CD4-positive, alpha-beta T cell treated with Interferon alpha-2 for 1 hour (primary cell): Measurements from ENCODE around the gene GPHN.
"Not testable (repeated sequence)": the region's sequence is repeated elsewhere in the genome, so short reads cannot be mapped to it uniquely, and the experiment has no call there.

Source experiments
- DNase-seq, 2 donors: peaks; one replicate each; pipeline ENCODE4 v3.0.0-alpha.2; 2020 to 2022

GPHN gene

DNA sequence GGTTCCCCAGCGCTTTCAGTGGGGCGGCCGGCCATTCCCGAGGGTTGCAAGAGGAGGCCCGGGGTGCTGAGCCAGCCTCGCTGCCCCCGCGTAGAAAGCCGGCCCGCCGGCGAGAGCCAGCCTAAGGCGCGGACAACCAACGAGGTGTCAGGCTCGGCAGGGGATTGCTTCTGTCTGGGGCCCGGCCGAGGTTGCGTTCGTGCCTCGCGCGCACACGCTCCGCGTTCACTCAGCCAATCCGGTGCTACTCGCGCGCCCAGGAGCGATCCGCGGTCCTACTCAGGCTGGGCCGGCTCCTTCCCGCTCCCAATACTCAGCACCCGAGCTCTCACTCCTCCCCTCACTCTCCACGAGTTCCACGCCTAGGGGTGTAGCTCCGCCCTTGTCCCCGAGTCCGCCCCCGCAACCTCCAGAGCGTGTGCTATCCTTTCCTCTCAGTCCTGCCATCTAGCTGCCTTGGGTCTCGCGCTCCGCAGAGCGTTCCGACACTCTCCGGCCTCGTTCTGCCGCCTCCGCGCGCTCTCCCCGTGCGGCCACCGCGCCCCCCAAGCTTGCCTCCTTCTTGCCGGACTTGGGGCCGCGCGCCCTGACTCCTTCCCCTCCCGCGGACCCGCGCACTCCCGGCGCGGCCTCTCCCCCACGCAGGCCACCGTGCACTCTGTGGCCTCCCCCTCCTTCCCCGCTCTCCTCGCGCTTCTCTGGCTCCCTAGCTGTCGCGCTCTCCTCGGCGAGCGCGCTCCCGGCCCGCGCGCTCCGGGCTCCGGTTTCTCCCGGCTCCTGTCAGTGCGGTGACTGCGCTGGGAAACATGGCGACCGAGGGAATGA lies at the start of gene GPHN:
TSS of gene GPHN (plus strand) at position 426 of the 825 bp plus-strand sequence.
- peak; percentile 86 to 91 for DNase-seq

- DNase-seq, result no peak
Observed at GRCh38 chr14:66459603-66460002, 48.3 kb upstream of the GPHN start.

DNA sequence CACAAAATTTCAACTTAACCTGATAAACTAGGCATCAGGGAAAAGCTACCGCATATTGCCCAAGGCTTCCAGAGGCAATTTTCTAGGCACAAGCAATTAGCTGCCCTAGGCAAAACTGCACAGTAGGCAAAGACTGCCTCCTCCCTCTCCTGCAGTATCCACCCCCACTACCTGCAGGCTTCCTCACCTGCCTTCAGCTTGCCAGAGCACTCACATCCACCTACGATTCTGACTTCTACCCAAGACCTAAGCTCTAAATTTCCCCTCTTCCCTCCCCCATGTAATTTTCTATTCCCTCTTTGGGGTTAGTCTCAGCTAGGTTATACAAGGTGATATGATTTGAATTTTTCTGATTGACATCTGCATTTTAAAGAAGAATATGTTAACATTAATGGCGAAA lies 43.7 kb upstream of the GPHN start:
- no peak for DNase-seq

DNA sequence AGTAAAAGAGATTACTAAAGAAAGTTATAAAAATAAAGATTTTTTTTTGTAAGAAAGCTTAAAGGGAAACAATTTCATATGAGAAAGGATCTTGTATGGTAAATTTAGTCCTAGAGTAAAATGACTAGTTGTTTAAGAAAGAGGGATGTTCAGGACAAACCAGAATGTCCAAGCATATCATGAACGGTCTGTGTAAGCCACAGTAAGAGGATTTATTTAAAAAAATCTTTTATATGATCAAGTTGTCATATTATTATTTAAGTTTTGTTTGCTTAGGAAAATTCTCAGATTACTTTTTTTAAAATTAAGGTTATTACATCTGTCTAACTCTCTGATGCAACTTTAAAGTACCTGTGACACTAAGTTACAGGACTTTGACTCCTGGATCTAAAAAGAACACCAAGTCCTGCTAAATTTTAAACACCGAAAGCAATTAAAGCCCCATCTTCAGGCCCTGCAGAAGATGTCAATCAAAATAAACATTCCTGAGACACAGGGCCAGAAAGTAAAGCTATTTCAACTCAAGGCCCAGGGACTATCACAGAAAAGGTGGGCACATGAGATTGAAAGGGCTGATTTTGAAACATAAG lies 39.1 kb upstream of the GPHN start:
- DNase-seq, result no peak

GRCh38 chr14:66471584-66471983 lies 36.4 kb upstream of the GPHN start:
- no peak for DNase-seq

- DNase-seq, result no peak
Observed at GRCh38 chr14:66472251-66472650, 35.7 kb upstream of the GPHN start.

DNA sequence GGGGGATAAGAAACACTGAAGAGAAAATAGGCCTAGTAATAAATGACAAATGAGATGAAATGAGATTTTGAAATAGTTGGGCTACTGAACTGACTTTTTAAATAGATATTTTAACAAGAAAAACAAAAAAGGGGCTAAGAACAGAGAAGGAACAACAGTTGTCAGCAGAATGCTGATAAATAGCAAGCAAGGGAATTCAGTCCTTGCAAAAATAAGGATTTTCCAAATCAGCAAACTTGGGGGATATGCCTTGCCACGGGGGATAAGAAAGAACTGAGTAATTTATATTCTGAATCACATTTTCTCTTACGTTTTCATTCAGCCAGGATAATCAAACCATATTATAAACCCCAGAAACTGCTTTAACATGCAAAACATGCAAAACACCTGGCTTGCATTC lies 34.7 kb upstream of the GPHN start:
- no peak for DNase-seq

- no peak for DNase-seq
Observed at GRCh38 chr14:66476964-66477363, 31.0 kb upstream of the GPHN start.

DNA sequence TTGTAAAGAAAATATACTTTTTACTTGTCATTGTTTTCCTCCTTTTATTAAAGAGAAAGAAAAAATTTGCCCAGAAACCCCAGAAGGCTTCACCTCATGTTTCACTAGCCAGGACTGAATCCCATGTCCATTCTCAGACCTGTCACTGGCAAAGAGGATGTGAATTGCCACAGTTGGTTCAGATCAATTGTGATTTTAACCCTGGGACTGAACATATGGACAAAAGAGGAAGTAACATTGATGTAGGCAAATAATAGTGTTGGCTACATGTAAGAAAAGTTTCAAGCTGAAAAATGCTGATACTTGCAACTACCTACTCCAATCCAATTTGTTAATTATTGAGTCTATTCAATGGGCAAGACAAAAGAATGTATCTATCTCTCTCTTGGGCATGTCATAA lies 30.4 kb upstream of the GPHN start:
- DNase-seq, result no peak

- no peak for DNase-seq
Observed at GRCh38 chr14:66482873-66483272, 25.1 kb upstream of the GPHN start.

GRCh38 chr14:66483322-66483721 lies 24.6 kb upstream of the GPHN start:
- no peak for DNase-seq

DNA sequence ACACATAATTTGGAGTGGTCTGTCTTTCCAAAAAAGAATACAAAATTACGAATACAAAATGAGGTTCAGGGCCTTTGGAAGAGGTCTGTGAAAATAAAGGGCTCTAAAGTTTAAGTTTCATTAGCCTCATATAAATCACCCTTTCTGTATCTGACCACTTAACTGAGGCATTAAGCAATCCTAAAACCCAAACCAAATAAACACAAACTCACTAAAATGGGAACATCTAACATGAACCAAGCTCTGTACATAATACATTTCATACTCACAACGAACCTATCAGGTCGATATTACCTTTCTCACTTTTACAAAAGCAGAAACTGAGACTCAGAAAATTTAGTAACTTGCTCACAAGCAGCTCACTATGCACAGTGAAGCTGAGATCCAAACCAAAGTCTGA lies 22.9 kb upstream of the GPHN start:
- no peak for DNase-seq

GRCh38 chr14:66485910-66486421 lies 22.0 kb upstream of the GPHN start, which contains the start of gene CCDC196:
Gene CCDC196 (plus strand): TSS chr14:66486371. CDS start chr14:66486503, 132 bp downstream.
- DNase-seq, result no peak

DNA sequence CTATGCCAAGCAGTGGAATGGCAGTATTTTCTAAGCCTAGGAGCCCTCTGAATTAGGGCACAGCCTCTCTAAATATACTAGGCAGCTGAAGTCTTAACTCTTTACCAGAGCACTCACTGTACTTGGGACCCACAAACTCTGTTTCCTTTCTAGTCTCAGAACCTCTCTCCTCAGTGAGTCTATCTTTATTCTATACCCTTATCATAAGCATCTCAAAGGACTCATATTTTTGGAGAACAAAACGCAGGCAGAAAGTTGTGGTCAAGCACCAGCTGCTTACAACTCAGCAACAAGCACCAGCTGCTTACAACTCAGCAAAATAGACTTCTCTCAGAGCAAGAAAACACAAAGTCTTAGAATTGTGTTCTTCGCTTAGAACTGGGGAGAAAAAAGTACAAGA lies 20.8 kb upstream of the GPHN start:
- no peak for DNase-seq

DNA sequence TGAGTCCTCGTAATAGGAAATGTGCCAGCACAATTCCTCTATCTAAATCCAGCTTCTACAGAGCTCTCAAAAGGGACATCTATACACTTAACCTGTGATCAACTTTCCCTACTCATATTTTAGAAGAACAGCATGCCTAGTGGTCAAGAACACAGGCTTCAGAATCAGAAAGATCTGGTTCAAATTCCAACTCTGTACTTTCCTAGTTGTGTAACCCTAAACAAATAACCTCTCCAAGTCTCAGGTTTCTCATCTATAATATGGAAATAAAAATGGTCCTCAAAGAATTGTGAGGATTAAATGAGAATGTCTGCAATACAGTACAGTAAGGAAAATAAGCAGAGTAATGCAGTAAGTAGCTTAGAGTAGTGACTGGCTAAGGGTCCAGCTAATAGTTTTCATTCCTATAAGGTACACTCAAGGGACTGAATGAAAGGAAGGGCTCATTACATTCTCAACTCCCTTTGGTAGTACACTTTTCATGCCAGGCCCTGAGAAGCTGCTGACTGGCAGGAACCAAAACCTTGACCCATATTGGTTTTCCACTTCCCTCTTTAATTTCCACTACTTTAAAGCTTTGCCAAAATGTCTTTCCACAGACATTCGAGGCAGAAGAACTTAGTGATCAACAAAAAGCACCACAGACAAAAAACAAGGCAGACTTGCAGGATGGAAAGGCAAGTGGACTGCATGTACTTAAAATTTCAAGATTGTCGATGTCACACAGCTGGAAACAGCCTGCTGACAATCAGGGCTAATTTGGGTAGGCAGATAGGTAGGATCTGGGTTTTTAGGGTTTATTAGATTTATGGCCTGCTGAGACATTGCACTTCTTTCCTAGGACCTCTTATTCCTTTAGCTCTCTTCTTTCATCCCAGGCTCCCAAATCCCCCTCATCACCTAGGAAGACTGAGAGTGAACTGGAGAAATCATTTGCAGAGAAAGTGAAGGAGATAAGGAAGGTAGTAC lies 17.5 kb upstream of the GPHN start:
- no peak for DNase-seq

DNA sequence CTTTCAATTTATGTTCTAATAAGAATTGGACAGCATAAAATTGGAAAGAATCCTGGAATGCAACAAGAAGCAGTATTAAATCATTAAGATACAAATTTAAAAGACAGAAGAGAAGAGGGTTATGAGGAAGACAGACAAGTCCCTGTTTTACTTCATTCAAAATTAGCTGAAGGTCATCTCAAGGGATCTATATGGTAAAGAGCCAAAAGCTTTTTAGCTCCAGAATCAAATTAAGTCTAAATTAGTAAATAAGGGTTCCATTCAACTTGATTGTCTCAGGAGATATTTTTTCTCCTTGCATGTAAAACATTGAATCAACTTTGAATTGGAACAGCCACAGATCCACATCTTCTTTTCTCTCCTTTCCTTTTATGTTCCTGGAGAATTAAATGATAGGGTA lies 14.2 kb upstream of the GPHN start:
- no peak for DNase-seq

- DNase-seq, result peak; percentile 28 to 59
Observed at GRCh38 chr14:66495218-66496098, 12.5 kb upstream of the GPHN start.

DNA sequence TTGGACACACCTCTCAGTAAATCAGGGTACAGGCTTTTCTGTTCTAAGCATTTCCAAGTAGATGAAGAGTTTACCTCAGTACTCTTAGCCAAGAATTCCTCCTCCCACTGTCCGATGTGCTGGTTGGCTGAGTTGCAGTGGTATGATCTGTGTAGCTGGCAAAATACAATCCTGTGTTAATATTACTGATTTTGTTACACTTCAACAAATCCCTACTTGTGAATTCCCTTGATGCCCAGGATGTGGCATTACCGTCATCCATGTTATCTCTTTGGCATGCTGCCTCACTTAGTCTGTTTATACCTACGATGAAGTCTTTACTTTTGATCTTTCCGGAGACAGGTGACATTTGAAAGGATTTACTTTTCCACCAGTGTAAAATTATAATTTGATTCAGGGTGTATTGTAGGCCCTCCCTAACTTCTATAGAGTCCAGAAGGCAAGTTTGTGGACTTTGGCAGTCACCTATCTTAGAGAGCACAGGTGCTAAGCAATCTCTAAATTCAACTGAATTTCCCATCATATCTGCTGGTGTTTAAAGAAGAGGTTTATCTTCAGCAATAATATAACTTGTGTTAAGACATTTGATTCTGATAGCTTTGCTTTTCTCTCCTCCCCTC lies 11.6 kb upstream of the GPHN start:
- no peak for DNase-seq

- DNase-seq, result no peak
Observed at GRCh38 chr14:66496911-66497310, 11.0 kb upstream of the GPHN start.

GRCh38 chr14:66498311-66498710 lies 9.6 kb upstream of the GPHN start:
- no peak for DNase-seq

DNA sequence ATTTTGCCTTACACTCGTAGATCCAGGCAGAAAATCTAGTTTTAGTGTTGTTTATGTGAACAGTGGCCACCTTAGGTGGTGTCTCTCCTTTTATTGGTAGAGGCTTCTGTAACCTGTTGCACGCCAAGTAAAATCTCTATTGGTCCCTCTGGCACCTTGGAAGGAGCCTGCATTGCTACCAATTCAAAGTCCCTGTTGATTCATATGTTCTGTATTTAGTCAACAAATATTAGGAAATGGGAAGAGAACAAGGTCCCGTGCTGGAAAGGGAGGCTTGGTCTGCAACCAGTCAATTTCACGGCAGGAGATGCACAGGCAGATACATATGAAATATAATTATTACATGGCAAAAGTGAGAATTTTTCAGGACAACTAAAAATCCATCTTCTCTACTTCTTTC lies 6.4 kb upstream of the GPHN start:
- DNase-seq, result no peak

- not testable (repeated sequence) for DNase-seq
Observed at GRCh38 chr14:66502836-66503235, 5.1 kb upstream of the GPHN start.
